Measurements from ENCODE around the gene ZNF683. TPM values are rescaled to one million over a fixed set of nuclear protein-coding genes. Genes with fewer than 3 reads are reported as not detected.

The ZNF683 gene
- total RNA-seq, 2 donors from 2014 or later, result not detected

GRCh38 chr1:26378879-26379251 is 6.3 kb upstream of the ZNF683 start:
- 84 to 100% methylated on average over 3 of the region's 3 CpGs for WGBS, 2 experiments (ENCODE audit: insufficient coverage in 1 of 2, insufficient read length in 1 of 2)
- DNase-seq, result no peak
- Mint-ChIP-seq H3K27ac (no peak overlapping the region), H3K4me3 (no peak overlapping the region), H3K36me3 (ENCODE audit: low read depth) (no peaks in the 10 kb centered on the region), H3K27me3 (ENCODE audit: insufficient read depth) (no peaks in the 10 kb centered on the region), H3K4me1 (peaks cover 4% of the 10 kb centered on the region), H3K9me3 (no peaks in the 10 kb centered on the region)
- Histone ChIP-seq H3K36me3 (ENCODE audit: control insufficient read depth, insufficient read depth, low read length) (no peaks in the 10 kb centered on the region), H3K4me3 (ENCODE audit: low read length) (no peak overlapping the region), H3K4me1 (ENCODE audit: control insufficient read depth, insufficient read depth, low read length) (peaks cover 4% of the 10 kb centered on the region), H3K9ac (ENCODE audit: extremely low read depth, low read length, poor library complexity, severe bottlenecking) (no peak overlapping the region), H3K27ac (ENCODE audit: low read depth, low read length) (no peak overlapping the region), H3K27me3 (ENCODE audit: control insufficient read depth, insufficient read depth, low read length, poor library complexity, severe bottlenecking) (no peaks in the 10 kb centered on the region), H3K9me3 (ENCODE audit: control insufficient read depth, low read length) (no peaks in the 10 kb centered on the region)
- TF ChIP-seq CTCF (conservative IDR thresholded peaks at IDR 0.05), result no peak

- Histone ChIP-seq H3K4me1 (ENCODE audit: control insufficient read depth, insufficient read depth, low read length) (peaks cover 4% of the 10 kb centered on the region), H3K36me3 (ENCODE audit: control insufficient read depth, insufficient read depth, low read length) (no peaks in the 10 kb centered on the region), H3K27me3 (ENCODE audit: control insufficient read depth, insufficient read depth, low read length, poor library complexity, severe bottlenecking) (no peaks in the 10 kb centered on the region), H3K9me3 (ENCODE audit: control insufficient read depth, low read length) (no peaks in the 10 kb centered on the region), H3K27ac (ENCODE audit: low read depth, low read length) (no peak overlapping the region), H3K4me3 (ENCODE audit: low read length) (no peak overlapping the region), H3K9ac (ENCODE audit: extremely low read depth, low read length, poor library complexity, severe bottlenecking) (no peak overlapping the region)
- Mint-ChIP-seq H3K9me3 (no peaks in the 10 kb centered on the region), H3K27me3 (ENCODE audit: insufficient read depth) (no peaks in the 10 kb centered on the region), H3K4me3 (no peak overlapping the region), H3K27ac (no peak overlapping the region), H3K36me3 (ENCODE audit: low read depth) (no peaks in the 10 kb centered on the region), H3K4me1 (peaks cover 8% of the 10 kb centered on the region)
- TF ChIP-seq CTCF (conservative IDR thresholded peaks at IDR 0.05), result no peak
- no peak for DNase-seq
- WGBS, 2 experiments (ENCODE audit: insufficient coverage in 1 of 2, insufficient read length in 1 of 2), result 83 to 100% methylated on average over 2 to 5 of the region's 5 CpGs
These were observed 5.7 kb upstream of the ZNF683 start for GRCh38 chr1:26378088-26378878.

- no peak overlapping the region for H3K4me3 ChIP-seq (ENCODE audit: low read length)
- Mint-ChIP-seq H3K4me3 (no peak overlapping the region), H3K27ac (no peak overlapping the region), H3K9me3 (peaks cover 2% of the 10 kb centered on the region), H3K27me3 (ENCODE audit: insufficient read depth) (no peaks in the 10 kb centered on the region), H3K36me3 (ENCODE audit: low read depth) (no peaks in the 10 kb centered on the region), H3K4me1 (peaks cover 8% of the 10 kb centered on the region)
- H3K9ac ChIP-seq (ENCODE audit: extremely low read depth, low read length, poor library complexity, severe bottlenecking), result no peak overlapping the region
- WGBS, 2 experiments (ENCODE audit: insufficient coverage in 1 of 2, insufficient read length in 1 of 2), result 86 to 98% methylated on average over 4 of the region's 4 CpGs
- H3K27me3 ChIP-seq (ENCODE audit: control insufficient read depth, insufficient read depth, low read length, poor library complexity, severe bottlenecking), result no peaks in the 10 kb centered on the region
- no peak for TF ChIP-seq CTCF (conservative IDR thresholded peaks at IDR 0.05)
- no peak overlapping the region for H3K27ac ChIP-seq (ENCODE audit: low read depth, low read length)
- H3K36me3 ChIP-seq (ENCODE audit: control insufficient read depth, insufficient read depth, low read length), result no peaks in the 10 kb centered on the region
- peaks cover 4% of the 10 kb centered on the region for H3K4me1 ChIP-seq (ENCODE audit: control insufficient read depth, insufficient read depth, low read length)
- H3K9me3 ChIP-seq (ENCODE audit: control insufficient read depth, low read length), result peaks cover 4% of the 10 kb centered on the region
- no peak for DNase-seq
These were observed 3.5 kb upstream of the ZNF683 start for GRCh38 chr1:26376050-26376449.

All from endodermal cell (in vitro differentiated cells).